Caco-2 (cell line): ENCODE measurements around the gene COG6. TPM values are rescaled to one million over a fixed set of nuclear protein-coding genes. Genes with fewer than 3 reads are reported as not detected.

Experiments used
- BruUV-seq: library from RNA; stranded (reverse); fragments of 400-500 nt; replicated peaks from 2 replicates; lab custom pipeline; 2021; lab: Mats Ljungman, UMichigan
- CTCF ChIA-PET: fragments of 300-600 bp; sonication (Branson Sonifier 250); formaldehyde crosslinking; loops from one replicate; lab custom pipeline; 2022; ENCODE audit warnings: antibody characterized with exemption; lab: Charles Lee
- POLR2A ChIA-PET: fragments of 300-600 bp; sonication (Branson Sonifier 250); formaldehyde crosslinking; loops from one replicate; lab custom pipeline; 2022; ENCODE audit warnings: antibody characterized with exemption; lab: Charles Lee
- DNase-seq, 2 experiments: peaks; one replicate each; pipeline versions ENCODE4 v3.0.0 to v3.0.0-alpha.2; 2020 to 2022
- H3K27me3 ChIP-seq: replicated peaks from 2 replicates; pipeline ENCODE4 v1.6.0; 2011; ENCODE audit warnings: low read length; ENCODE audit not compliant: control insufficient read depth, insufficient read depth
- H3K36me3 ChIP-seq: 2 replicates; pipeline ENCODE4 v1.5.1; 2011; ENCODE audit warnings: low read length; ENCODE audit not compliant: control insufficient read depth, insufficient read depth
- H3K4me1 ChIP-seq: fragments of 250-450 bp; sonication (Bioruptor Pico); 2 replicates; pipeline ENCODE4 v1.5.1; 2020; ENCODE audit warnings: mild to moderate bottlenecking
- H3K4me3 ChIP-seq: 2 replicates; pipeline ENCODE4 v1.5.1; 2011; ENCODE audit warnings: low read depth, mild to moderate bottlenecking, control low read depth, low read length
- H3K9me3 ChIP-seq: fragments of 250-450 bp; sonication (Bioruptor Pico); 2 replicates; pipeline ENCODE4 v1.5.1; 2020; ENCODE audit warnings: mild to moderate bottlenecking, moderate library complexity
- H3K27ac Mint-ChIP-seq: one replicate; pipeline ENCODE4 v1.8.0; 2022; ENCODE audit warnings: mixed read lengths; ENCODE audit not compliant: unreplicated experiment
- H3K27me3 Mint-ChIP-seq: one replicate; pipeline ENCODE4 v1.8.0; 2022; ENCODE audit warnings: mixed read lengths; ENCODE audit not compliant: insufficient read depth, unreplicated experiment
- H3K36me3 Mint-ChIP-seq: one replicate; pipeline ENCODE4 v1.8.0; 2022; ENCODE audit warnings: mild to moderate bottlenecking, mixed read lengths; ENCODE audit not compliant: insufficient read depth, unreplicated experiment
- H3K4me1 Mint-ChIP-seq: one replicate; pipeline ENCODE4 v1.8.0; 2022; ENCODE audit warnings: low read depth, mixed read lengths; ENCODE audit not compliant: unreplicated experiment
- H3K4me3 Mint-ChIP-seq: one replicate; pipeline ENCODE4 v1.8.0; 2022; ENCODE audit warnings: mild to moderate bottlenecking, moderate library complexity, mixed read lengths; ENCODE audit not compliant: unreplicated experiment
- H3K9me3 Mint-ChIP-seq: one replicate; pipeline ENCODE4 v1.8.0; 2022; ENCODE audit warnings: mixed read lengths; ENCODE audit not compliant: unreplicated experiment
- CTCF ChIP-seq, 2 experiments: fragments of 200-600 bp in 1 of 2; IDR thresholded peaks; 1 replicate in 1 of 2; 2 replicates in 1 of 2; pipeline versions ENCODE4 v1.5.1 to v1.8.0; 2011 to 2022; ENCODE audit warnings: antibody characterized with exemption in 1 of 2, control low read depth in 1 of 2, inconsistent platforms in 1 of 2, low read depth in 1 of 2, low read length in 1 of 2, mild to moderate bottlenecking in 1 of 2, moderate library complexity in 1 of 2; ENCODE audit not compliant: insufficient read depth in 1 of 2, severe bottlenecking in 1 of 2, unreplicated experiment in 1 of 2
- intact Hi-C: fragments of 100-400 bp; cut with micrococcal nuclease; formaldehyde crosslinking; loops from one replicate; pipeline ENCODE4 v1.10.0; 2022; ENCODE audit not compliant: unreplicated experiment
- microRNA-seq: library from miRNA; unstranded; fragments of <30 nt; microRNA quantifications from one replicate; pipeline ENCODE4 v1.2.0, GENCODE V29; 2022
- total RNA-seq: library from RNA; stranded (reverse); gene quantifications from 2 replicates; pipeline ENCODE4 v1.2.3, GENCODE V29; 2022

Gene COG6
- total RNA-seq, 1 experiment from 2014 or later = 63.6 TPM

GRCh38 chr13:39787086-39787487 lies 131.6 kb downstream of the COG6 start:
- Histone ChIP-seq H3K9me3 (0 out of 2 replicates have a peak, but pooled peaks cover 5% of the 10 kb centered on the region), H3K27me3 (no peaks in the 10 kb centered on the region), H3K4me1 (no peaks in the 10 kb centered on the region), H3K4me3 (no peak overlapping the region), H3K36me3 (no peaks in the 10 kb centered on the region)
- POLR2A ChIA-PET = no interaction called here
- no peak for DNase-seq
- intact Hi-C loops = loop anchor here (10.0 kb wide), 1 partner anchor 278 kb away; no protein-coding TSS in a partner anchor
- CTCF ChIA-PET = no interaction called here
- no peaks in the 10 kb centered on the region for H3K36me3 Mint-ChIP-seq
- peaks cover 11% of the 10 kb centered on the region for H3K9me3 Mint-ChIP-seq
- H3K4me1 Mint-ChIP-seq = no peaks in the 10 kb centered on the region
- TF ChIP-seq CTCF (IDR thresholded peaks at IDR 0.05; ENCODE audit: insufficient read depth in 1 of 2, low read depth in 1 of 2, low read length in 1 of 2, severe bottlenecking in 1 of 2, unreplicated experiment in 1 of 2) = no peak
- no TSS peak for BruUV-seq
- H3K27me3 Mint-ChIP-seq = no peaks in the 10 kb centered on the region
- no peak overlapping the region for H3K4me3 Mint-ChIP-seq
- H3K27ac Mint-ChIP-seq = no peak overlapping the region

- H3K4me3 ChIP-seq = no peak overlapping the region
- no TSS peak for BruUV-seq
- no peaks in the 10 kb centered on the region for H3K27me3 ChIP-seq
- no peaks in the 10 kb centered on the region for H3K4me1 ChIP-seq
- TF ChIP-seq CTCF (IDR thresholded peaks at IDR 0.05; ENCODE audit: insufficient read depth in 1 of 2, low read depth in 1 of 2, low read length in 1 of 2, severe bottlenecking in 1 of 2, unreplicated experiment in 1 of 2) = no peak
- Mint-ChIP-seq H3K27me3 (no peaks in the 10 kb centered on the region), H3K36me3 (no peaks in the 10 kb centered on the region), H3K27ac (no peak overlapping the region), H3K4me1 (no peaks in the 10 kb centered on the region), H3K4me3 (no peak overlapping the region), H3K9me3 (peaks cover 11% of the 10 kb centered on the region)
- ChIA-PET CTCF (no interaction called here), POLR2A (no interaction called here)
- DNase-seq = no peak
- intact Hi-C loops = loop anchor here (10.0 kb wide), 1 partner anchor 277 kb away; no protein-coding TSS in a partner anchor
- no peaks in the 10 kb centered on the region for H3K36me3 ChIP-seq
- H3K9me3 ChIP-seq = 0 out of 2 replicates have a peak, but pooled peaks cover 5% of the 10 kb centered on the region
Observed at GRCh38 chr13:39788102-39788501, 132.6 kb downstream of the COG6 start.

- CTCF ChIA-PET = no interaction called here
- no peak for DNase-seq
- Mint-ChIP-seq H3K9me3 (peaks cover 11% of the 10 kb centered on the region), H3K4me3 (no peak overlapping the region), H3K27me3 (peaks cover 3% of the 10 kb centered on the region), H3K27ac (no peak overlapping the region), H3K4me1 (no peaks in the 10 kb centered on the region), H3K36me3 (no peaks in the 10 kb centered on the region)
- no peaks in the 10 kb centered on the region for H3K36me3 ChIP-seq
- TF ChIP-seq CTCF (IDR thresholded peaks at IDR 0.05; ENCODE audit: insufficient read depth in 1 of 2, low read depth in 1 of 2, low read length in 1 of 2, severe bottlenecking in 1 of 2, unreplicated experiment in 1 of 2) = no peak
- intact Hi-C loops = loop anchor here (10.0 kb wide), 1 partner anchor 275 kb away; no protein-coding TSS in a partner anchor
- H3K4me3 ChIP-seq = no peak overlapping the region
- no peaks in the 10 kb centered on the region for H3K27me3 ChIP-seq
- POLR2A ChIA-PET = no interaction called here
- 0 out of 2 replicates have a peak, but pooled peaks cover 5% of the 10 kb centered on the region for H3K9me3 ChIP-seq
- BruUV-seq = no TSS peak
- no peaks in the 10 kb centered on the region for H3K4me1 ChIP-seq
Observed at GRCh38 chr13:39789451-39789850, 134.0 kb downstream of the COG6 start.

Small RNAs within 50 kb of the gene (microRNA-seq; reads per million reads assigned to microRNA genes)
- not detected for gene MIR4305

Other genes with a start within 250 kb of the COG6 start
- gene LHFPL6, start 52.5 kb upstream of the COG6 start, total RNA-seq = 3.6 and 3.9 TPM in 2 replicates